GM18511 (cell line): ENCODE results near the gene PTGES3L.

Experiments used
- ATAC-seq: cut with Tn5 transposase; IDR thresholded peaks from one replicate; pipeline ENCODE4 v1.9.1; 2021; ENCODE audit warnings: mild to moderate bottlenecking, moderate library complexity; ENCODE audit not compliant: unreplicated experiment

Gene PTGES3L

DNA sequence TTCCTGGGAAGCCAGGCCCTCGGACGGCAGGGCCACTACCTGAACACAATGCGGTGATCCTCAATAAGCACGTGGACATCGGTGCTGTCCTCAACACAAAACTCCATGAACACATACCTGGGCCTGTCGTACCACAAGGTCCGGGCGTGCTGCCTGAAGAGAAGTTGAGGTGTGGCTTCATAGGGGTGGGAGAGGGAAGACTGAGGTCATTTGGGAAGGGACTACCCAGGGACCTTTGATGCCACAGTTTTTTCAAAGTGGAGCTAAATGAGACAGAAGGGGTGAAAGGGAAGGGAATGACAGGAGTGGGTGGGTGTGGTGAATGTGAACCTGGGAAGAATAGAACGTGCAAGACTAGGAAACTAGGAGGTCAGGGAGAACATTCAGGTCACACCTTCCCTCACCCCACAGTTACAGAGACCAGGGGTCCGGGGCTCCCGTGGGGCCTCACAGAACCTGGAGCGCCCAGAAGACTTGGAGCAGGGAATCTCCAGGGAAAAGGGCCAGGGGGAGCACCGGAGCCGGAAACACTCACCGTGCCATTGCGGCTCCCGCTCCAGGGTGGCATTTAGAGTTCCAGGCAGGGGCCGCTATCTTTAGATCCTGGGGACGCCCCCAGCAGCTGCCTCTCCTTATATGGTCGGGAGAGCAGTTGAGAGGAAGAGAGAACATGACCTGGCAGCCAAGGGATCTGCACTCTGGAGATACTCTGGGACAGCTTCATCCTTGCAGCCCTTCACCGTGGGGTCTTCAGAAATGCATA lies at the start of gene PTGES3L:
TSS of gene PTGES3L (minus strand) at position 570 of the 763 bp plus-strand sequence. CDS start at position 543, 27 bp downstream.
- ATAC-seq = peak; percentile 42

DNA sequence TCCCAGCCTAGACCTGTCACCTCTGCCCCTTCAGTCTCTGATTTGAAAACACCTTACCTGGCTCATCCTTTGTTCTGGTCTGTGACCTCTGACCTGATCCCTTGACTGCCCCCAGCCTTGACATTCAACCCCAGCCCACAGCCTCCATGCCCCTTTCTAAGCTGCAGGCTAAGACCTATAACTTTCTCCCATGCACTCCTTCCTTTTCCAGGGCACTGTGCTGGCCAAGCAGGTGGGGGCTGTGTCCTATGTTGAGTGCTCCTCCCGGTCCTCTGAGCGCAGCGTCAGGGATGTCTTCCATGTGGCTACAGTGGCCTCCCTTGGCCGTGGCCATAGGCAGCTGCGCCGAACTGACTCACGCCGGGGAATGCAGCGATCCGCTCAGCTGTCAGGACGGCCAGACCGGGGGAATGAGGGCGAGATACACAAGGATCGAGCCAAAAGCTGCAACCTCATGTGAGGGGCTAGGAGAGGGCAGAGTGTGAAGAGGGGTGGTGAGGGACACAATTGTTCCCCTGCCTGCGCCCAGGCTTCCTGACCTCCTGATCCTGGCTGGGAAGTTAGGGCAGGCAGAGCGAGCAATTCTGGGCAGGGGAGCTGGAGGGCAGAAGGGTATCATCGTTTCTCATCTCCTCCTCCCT lies 48.5 kb upstream of the PTGES3L start:
- ATAC-seq = no peak

DNA sequence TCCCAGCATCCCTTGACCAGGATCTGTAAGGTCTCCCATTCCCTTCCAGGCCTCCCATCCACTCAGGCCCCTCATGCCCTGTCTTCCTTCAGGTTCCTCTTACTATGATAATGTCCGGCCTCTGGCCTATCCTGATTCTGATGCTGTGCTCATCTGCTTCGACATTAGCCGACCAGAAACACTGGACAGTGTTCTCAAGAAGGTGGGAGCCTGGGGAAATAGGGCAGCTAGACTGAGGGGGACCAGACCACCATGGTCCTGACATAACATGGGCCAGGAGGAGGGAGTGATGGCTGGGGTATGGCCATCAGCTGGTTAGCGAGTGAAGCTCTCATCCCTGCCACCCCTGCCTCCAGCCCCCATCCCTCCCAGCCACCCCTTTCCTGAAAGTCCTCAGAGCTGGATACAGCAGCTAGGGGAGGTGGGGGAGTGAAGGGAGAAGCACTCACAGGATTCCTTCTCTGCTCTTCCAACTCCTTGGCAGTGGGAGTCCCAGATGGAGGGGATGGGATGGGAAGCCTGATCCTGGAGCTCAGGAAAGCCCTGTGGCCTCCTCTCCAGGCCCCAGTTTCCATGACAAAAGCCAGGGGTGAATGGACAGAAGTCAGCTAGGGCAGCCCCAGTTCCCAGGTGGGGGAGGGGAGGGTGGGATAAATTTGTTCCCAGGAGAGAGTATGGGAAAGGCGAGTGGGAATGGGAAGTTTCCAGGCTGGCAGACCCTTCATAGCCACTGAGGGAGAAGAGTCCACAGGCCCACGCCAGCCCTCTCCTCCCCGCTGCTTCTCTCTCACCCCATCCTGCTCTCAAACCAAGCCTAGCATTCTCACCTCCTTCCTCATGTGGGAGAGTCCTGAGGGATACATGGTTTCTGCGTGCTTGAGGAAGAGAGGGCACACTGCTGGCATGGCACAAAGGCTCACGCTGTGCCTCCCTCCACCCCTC lies 47.5 kb upstream of the PTGES3L start:
- ATAC-seq = no peak

DNA sequence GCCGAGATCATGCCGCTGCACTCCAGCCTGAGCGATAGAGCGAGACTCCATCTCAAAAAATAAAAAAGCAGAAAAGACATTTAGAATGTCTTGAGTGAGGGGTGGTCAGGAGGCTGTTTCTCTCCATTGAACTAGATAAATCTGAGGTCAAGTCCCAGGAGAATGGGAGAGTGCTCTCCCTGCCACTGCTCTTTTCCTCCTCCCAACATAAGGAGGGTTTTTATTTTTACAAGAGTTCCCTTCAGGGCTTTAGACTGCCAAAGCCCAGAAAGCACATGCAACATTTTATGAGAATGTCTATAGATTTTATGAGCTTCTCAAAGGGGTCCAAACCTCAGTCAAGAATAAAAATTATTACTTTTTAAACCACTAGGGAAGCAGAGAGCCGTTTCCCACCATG lies 46.7 kb upstream of the PTGES3L start:
- ATAC-seq = no peak

DNA sequence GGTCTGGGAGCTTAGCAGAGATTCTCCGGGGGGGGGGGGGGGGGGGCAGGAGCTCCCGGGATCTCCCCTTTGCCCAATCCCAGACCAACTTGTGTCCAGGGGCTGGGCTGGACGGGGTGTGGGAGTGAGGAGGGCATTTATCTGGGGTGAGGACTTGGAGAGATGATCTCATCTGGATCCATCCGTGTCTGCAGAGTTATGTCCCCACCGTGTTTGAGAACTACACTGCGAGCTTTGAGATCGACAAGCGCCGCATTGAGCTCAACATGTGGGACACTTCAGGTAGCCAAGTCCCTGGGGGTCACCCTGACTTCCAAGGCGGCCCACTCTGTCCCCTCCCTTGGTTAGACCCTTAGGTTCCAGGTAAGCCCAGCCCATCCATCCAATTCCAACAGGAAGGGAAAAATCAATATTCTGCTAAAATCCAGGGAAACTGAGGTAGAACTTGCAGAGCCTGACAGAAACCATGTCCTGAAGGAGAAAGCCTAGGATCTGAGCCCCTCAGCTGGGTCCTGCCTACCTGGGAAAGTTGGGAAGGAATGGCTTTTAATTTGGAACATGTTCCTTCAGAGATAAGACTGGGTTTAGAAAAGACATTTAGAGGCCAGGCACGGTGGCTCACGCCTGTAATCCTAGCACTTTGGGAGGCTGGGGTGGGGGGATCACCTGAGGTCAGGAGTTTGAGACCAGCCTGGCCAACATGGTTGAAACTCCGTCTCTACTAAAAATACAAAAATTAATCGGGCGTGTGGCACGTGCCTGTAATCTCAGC lies 46.1 kb upstream of the PTGES3L start:
- ATAC-seq = no peak

DNA sequence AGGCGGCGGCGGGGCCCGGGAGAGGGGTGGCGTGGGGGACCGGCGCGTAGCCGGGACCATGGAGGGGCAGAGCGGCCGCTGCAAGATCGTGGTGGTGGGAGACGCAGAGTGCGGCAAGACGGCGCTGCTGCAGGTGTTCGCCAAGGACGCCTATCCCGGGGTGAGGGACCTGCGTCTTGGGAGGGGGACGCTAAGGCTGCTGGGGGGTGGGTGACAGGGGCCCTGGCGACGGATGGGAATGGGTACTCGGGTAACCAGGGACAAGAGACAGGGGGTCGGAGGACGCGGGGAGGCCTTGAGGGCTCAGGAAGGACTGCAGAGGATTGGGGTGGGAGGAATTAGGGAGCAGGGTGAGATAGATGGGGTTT lies 45.4 kb upstream of the PTGES3L start:
- ATAC-seq = no peak

DNA sequence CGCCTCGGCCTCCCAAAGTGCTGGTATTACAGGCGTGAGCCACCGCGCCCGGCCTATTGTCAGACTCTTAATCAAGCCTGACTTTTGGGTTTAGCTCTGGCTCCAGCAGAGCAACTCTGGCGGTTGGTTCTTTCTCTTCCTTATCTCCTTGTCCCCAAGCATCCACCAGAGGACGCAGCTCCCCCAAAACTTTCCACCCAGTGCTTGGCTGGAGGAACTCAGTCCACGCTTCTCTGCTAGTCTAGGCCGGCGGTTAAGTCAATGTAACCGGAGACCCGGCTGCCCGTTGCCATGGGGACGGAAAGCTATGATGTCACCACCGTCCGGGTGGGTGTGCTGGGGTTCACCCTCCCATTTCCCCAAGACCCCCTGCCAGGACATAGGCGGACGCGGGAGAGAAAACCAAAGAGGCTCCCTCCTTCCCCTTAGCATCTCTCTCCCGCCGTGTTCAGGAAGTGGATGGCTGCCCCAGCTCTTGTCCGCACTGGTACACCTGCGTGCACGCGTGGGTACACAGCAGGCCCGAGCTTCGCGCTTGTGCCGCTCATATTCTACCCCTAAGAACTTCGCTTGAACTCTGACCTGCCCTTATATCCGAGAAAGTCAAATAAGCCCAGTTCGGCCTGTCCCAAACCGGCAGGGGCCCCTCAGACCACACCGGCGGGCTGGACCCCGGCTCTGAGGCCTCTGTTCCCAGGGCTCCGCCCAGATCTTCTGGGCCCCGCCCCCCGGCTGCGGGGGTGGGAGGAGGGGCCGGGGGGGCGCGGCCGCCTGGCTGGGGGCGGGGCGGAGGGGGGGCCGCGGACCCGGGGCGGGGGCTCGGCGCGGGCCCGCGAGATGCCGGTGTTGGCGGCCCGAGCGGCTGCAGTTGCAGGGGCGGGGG lies 44.8 kb upstream of the PTGES3L start, which contains the start of gene RND2:
TSS of gene RND2 (plus strand) at position 825 of the 883 bp plus-strand sequence. CDS start 117 bp downstream, outside the sequence.
- ATAC-seq = peak; percentile 64

DNA sequence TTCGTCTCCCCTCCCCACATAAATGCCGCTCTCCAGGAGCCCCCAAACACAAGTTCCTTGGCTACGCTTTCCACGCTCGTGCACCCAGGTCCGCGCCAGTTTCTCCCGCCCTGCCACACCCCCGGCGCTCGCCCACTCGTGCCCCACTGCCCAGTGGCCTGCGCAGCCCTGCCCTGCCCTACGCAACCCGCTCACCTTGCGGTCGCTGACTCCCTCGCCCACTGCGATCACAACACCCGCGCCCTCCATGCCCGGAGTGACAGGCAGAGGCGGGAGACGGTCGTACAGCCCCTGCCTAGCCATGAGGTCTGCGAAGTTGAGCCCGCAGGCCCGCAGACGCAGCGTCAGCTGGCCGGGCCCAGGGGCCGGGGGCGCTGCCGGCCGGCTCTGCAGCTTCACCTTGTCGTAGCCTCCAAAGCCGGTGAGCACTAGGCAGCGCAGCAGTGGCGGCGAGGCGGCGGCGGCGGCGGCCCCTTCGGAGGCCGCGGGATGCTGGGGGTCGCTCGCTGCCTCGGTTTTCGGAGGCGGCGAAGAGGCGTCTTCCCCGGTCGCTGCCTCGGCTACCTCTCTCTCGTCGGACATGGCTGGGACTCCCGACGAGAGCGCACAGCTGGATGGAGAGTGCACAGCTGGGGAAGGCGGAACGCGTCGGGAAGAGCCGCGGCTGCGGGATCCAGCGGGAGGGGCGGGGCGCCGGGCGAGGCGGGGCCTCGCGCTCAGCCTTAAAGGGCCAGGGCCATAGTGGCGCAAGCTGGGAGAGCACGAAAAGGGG lies 42.0 kb upstream of the PTGES3L start, which contains the start of gene VAT1:
TSS of gene VAT1 (minus strand) at position 645 of the 772 bp plus-strand sequence. CDS start at position 582, 63 bp downstream.
- no peak for ATAC-seq

DNA sequence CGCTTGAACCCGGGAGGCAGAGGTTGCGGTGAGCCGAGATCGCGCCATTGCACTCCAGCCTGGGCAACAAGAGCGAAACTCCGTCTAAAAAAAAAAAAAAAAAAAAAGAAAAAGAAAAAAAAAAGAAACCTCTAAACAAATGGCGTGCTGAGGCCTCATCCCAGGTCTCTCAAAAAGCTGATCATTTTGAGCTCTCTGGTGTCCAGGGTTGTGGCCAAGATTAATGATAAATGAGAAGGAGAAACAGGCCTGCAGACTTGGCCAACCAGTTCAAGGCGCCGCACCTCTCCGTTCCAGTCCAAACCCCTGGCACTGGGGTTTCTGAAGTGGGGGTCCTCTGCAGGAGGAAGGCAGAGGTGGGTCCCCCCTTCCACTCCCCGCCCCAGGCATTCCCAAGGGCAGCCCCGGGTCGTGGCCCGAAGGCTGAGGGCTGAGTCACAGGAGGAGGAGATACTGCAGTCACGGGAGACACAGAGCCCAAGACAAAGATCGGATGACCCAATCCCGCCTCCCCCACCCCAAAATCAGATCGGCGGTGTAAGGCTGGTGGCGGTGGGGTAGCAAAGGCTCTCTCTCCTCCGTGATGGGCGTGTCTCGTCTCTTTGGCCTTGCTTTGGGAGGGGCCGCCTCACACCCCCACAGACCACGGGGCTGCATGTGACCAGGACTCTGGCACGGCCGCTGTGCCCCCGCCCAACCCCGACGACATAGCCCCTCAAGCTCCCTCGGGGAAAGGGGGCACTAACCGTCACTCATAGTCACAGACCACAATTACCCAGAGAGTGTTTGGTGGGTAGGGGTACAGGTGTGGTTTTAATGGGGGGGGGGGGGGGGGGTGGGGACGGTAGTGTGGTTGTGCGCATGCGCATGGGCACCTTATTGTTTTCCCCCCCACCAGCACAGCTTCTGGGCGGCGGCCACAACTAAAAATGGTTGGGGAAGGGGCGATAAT lies 41.2 kb upstream of the PTGES3L start:
- no peak for ATAC-seq

DNA sequence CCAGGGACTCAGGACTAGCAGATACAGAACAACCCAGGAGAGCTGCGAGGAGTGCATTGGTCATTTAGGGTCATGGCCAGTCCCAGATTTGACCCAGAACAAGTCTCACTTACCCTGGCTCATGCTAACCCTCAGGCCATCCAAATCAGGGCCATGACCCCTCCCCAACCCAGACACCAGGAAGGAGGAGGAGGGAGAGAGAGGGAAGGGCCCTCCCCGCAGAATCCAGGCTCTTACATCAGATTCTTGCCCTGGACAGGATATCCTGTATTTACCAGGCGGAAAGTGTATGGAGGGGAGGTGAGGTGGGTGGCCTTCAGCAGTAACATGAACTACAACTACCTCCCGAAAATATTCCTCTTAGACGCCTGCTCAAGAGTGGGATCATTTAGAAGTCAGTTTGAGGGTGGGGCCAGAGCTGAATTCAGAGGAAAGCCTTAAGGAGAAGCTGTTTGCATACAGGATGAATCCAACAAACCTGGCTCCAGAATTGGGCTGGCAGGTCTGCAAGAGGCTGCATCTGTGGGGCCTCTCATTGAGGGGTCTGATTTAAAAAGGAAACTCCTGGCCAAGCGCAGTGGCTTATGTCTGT lies 40.2 kb upstream of the PTGES3L start:
- no peak for ATAC-seq

DNA sequence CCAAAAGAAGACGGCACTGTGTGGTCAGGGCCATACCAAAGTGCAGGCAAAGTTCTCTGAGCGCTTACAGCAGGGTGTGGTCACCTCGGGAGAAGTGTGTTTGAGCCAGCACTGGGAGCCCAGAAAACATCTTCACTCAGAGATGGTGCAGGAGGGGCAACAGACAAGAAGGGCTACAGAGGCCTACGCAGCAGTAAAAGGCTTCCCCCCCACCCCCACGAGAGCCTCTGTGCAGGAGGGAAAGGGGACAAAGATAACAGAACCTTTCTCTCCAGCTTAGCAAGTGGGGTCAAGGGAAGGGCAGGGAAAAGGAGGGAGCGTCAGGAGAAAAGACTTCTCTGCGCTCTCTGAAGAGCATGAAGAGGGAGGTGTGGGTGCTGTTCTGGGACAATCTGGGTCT lies 39.5 kb upstream of the PTGES3L start:
- no peak for ATAC-seq

DNA sequence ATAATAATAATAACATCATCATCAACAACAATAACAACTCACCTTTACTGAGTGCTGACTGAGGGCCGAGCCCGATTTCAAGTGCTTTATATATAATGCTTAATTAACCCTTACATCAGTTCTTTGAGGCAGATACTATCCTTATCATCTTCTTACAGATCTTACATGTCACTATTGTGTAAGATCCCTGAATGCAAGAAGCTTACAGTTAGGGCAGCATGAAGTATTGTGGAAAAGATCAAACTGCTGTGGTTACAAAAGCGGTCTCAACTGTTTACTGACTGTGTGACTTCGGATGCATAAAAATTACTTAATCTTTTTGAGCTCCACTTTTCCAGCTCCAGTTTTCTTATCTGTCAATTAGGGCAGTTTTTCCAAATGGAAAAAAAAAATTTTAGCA lies 39.1 kb upstream of the PTGES3L start:
- ATAC-seq = no peak

DNA sequence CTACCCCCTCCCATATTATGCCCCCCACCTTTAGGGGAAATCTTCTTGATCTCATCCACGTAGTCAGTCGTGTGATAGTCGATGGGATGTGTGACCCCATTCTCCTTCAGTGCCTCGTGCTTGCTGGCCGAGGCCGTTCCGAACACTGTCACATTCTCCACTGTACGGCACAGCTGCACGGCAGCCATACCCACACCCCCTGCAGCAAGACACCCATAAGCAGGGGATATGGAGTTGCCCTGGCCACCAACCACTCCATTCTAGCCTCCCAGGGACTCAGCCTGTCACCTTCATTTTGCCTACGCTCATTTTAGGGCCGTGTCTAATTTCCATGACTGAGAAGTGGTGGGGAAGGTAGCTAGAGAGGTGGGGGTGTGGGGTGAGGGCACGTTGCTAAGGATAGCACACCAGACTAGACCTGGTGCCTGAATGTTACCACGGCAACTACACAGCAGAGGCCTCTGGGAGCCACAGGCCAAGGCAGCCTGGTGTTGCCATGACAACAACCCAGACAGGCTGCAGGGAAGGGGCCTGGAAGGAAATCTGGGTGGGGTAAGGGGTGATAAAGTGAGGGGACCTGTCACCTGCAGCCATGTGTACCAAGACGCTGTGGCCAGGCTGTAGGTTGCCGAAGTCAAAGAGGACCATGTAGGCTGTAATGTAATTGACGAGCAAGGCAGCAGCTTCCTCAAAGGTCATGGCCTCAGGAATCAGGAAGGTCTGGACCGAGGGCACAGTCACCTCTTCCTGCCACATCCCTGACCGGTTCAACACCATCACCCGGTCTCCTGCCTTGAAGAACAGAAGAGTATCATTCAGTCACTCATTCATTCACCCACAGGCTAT lies 38.4 kb upstream of the PTGES3L start:
- ATAC-seq = no peak

DNA sequence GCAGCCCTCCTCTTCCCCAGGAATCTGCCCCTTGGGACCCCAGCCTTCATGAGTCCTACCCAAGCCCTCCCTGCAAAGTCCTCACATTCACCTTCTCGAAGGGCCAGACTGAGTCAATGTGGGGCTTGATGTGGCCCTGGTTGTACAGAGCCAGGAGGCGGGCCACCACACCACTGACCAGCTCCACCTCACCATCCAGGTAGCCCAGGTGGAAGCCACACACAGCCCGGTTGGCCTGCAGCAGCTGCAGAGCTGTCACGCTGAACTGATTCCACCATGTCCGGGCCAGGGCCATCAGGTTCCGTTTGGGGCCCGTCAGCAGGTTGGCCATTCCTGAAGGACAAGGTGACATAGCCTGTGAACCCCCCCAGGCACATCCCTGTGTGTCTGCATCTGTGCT lies 36.3 kb upstream of the PTGES3L start:
- no peak for ATAC-seq

DNA sequence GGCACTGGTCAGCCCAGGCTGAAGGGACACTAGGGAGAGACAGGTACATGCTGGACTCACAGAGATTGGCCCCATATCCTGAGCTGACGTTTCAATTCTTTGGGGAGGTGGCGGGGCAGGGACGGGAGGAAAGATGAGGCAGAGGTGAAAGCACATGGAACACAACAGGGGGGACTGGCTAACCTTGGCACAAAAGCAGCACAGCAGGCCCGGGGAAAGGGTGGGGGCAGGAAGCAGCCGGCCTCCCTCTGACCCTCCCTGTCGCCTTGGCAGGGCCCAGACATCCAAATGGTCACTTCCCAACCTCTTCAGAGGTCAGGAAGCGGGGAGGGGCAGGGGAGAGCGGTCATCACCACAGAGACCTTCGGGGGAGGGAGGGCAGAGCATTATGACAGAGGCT lies 35.7 kb upstream of the PTGES3L start:
- ATAC-seq = no peak
